Endometrium (tissue), 2 donors: ENCODE results near the gene CAPZB.

Experiments used
- FAIRE-seq: peaks from 2 replicates; lab custom pipeline; 2012; peaks lifted over from hg19 to GRCh38; lab: Jason Lieb, UNC
- donor health status: control.
- donor health status: control.

The CAPZB gene

DNA sequence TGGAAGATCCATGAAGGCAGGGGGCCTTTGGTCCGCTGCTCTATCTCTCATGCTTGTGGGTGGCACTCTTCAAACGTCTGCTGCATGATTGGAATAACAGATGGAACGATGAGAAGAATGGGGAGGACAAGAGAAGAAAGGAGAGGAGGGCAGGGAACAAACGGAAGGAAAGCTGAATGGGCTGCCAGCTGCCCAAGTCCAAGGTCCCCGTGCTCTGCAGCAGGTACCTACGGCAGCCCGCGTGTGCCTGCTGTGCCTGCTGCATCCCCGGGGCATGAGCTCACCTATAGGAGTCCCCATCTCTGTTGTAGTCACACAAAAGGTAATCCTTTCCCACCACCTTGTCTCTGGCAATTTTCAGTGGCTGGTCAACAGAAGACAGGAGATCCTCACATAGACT is 100.1 kb downstream of the CAPZB start:
- no peak for FAIRE-seq

DNA sequence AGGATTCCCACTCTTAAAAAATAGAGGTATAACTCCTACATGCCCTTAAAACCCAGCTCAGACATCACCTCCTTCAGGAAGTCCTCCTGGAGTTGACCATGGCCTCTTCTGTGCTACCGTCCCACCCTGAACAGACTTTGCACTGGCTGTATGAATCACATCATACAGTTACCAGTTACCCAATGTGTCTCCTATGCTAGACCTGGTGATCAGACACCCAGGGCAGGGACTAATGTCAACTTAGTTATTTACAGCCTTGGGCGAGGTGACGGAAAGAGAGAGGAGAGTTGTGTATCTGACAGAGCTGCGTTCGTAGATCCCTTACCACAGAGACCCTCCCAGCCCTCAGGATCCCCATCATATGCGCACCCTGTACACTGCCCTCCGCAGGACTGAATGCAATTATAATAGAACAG is 100.6 kb downstream of the CAPZB start:
- no peak for FAIRE-seq

DNA sequence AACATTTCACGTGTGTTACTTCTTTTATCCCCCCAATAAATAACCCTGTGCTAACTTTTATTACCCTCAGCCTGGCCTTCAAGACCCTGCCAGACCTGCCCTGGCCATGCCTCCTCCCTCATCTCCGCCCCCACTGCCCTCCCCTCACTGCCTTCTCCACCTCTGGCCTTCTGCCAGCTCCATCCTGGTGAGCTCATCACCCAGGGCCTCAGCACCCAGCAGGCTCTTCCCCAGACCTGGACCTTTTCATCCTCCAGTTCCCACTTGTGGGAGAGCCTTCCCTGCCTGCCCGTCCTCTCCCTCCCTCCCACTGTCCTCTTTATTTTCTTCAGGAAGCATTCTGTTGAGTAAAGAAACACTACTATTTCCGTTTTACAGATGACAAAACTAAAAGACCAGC is 101.2 kb downstream of the CAPZB start:
- no peak for FAIRE-seq

DNA sequence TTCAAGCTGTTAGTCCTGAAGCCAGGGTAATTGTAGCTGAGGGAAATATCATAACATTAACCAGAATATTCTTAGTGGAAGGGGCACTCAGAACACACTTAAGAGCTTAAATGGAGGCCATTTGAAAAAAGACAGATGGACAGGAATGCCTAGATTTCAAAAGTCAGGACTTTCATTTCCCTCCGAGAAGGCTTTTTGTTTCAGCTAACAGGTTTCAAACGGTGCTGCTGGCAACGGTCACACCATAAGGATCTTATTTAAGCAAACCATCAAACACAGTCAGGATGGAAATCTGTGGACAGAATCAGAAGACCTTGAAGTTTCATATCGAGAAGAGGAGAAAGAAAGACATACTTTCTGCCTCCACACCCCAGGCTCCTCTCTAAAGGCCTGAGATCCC is 103.1 kb downstream of the CAPZB start:
- FAIRE-seq = no peak

DNA sequence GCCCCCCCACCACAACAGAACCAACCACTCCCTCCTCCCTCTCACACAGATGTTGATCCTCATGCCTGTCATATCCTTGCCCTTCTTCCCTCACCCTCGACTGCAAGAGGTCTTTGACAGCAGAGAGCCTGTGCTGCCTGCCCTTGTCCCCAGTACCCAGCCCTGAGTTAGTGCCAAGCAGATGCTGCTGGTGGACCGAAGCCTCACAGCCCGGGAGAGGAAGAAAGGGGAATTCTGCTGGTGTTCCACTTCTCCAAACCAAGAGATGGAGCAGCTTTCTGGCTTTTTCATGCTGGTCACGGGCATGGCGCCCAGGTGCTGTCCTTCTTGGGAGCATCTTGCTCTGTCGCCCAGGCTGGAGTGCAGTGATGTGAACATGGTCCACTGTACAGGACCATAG is 104.1 kb downstream of the CAPZB start:
- FAIRE-seq = no peak

DNA sequence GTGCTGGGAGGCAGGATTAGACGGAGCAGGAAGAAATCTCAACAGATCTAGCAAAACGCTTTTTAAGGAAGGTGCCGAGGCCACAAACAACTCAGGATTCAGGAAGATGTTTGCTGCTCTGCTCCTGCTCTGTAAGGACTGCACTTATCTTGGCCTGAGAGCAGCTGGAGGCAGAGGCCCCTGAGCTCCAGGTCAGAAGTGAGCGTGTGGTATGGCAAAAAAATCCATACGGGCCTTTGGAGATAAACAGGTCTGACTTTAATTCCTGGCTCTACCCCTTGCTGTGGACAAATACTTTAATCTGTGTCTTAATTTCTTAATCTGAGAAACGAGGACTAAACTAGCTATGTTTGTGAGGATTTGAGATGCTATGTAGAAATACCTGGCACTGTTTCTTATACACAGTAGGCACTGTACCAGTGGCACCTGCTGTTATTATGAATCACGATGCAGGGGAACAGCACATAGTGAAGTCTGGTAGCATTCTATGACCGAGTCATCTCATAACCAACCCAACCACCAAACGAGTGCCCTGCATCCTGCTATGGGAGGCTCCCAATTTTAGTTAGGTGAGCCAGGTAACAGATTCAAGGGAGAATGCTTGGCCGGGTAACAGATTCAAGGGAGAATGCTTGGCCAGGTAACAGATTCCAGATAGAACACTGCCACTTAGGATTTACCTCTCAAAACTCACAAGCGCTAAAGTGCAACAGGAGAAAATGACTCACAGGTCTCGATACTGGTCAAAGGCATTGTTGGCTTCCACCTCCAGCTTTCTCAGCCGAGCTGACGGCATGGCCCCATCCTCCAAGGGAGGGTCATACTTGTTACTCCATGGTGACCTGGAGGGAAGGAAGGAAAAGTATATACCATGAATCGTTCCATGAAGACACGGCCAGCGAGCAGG is 107.3 kb downstream of the CAPZB start:
- no peak for FAIRE-seq

DNA sequence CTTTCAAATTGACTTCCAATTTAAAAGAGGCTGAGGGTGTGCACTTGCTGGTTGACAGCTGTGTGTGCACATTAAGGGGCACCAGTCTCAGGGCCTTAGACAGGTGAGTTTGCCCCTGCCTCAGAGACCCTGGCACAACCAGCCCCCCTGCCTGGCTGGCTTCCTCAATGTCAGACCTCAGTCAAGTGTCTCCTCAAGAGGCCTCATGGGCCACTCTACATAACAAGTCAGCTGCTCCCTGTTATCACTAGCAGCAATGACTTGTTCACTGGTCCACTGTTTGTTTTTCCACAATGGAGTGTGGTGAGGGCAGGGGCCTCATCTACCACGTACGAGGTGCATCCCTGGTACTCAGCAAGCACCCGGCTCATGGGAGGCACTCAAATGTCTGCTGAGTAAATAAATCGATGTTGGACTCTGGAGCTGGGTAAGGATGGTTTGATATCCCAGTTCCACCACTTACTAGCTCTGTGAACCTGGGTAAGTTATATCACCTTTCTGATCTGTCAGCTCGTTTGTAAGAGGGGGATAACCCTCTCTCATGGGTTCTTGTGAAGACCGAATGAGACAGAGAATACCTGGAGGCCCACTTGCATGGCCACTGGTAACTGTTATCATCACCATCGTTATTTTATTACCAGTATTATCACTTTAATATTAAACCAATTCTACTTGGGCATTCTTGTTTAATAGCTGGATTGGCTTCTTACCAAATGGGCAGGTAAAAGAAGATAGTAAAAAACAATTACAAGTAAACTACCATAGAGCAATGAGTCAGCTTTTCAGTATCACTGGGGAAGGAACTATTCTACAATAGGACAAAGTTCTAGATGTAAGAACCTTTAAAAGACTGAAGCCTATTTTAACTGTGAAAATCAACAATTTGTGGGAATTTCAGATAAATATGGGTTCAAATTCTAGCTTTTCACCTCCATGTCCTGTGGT is 108.6 kb downstream of the CAPZB start:
- FAIRE-seq = no peak

DNA sequence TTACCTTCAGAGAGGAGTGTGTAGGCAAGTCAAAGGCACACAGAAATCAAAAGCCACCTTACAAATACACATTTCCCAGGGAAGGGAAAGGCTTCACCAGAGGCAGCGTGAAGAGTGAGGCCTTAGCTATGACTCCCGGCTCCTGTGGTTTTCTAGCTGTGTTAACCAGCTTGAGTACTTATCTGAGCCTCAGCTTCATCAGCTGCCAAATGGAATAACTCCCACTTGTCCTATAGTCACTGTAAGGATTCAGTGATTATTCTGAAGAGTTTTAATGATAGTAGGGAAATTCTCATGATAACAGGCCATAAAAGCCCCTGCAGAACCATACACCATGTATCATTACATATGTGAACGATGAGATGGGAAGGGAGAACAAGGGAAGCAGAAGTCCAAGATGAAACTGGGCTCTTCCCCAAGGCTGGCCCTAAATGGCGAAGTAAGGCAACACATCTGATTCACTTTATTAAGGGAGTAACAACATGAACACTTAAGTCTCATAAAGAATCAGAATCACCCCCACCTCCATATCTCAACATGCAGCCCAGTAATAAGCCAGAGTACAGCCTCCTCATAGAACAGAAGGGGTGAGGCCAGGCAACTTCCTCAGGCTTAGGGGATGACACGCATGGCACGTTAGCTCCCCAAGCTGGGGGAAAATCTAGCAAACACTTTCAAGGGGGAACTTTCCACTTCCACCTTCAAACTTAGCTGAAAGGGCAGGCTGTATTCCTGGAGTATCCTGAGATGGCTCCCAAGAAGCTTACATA is 109.5 kb downstream of the CAPZB start:
- FAIRE-seq = no peak

DNA sequence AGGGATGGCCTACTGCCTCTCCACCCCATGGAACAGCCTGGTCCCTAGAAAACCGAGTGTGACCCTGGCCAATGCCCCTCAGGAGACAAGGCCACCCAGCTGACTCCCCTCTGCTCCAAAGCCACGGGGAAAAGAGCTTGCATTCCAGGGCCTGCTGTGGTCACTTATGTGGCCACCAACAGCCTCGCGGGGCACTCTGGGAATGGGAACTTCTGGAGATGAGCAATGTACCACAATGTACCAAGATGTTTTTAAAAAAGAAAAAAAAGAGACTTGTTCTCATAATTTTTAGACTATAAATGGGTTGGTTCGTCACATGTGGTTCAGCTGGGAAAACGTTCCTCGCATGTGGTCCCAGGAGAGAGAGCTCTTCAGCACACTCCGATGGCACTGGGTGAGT is 110.4 kb downstream of the CAPZB start:
- no peak for FAIRE-seq

DNA sequence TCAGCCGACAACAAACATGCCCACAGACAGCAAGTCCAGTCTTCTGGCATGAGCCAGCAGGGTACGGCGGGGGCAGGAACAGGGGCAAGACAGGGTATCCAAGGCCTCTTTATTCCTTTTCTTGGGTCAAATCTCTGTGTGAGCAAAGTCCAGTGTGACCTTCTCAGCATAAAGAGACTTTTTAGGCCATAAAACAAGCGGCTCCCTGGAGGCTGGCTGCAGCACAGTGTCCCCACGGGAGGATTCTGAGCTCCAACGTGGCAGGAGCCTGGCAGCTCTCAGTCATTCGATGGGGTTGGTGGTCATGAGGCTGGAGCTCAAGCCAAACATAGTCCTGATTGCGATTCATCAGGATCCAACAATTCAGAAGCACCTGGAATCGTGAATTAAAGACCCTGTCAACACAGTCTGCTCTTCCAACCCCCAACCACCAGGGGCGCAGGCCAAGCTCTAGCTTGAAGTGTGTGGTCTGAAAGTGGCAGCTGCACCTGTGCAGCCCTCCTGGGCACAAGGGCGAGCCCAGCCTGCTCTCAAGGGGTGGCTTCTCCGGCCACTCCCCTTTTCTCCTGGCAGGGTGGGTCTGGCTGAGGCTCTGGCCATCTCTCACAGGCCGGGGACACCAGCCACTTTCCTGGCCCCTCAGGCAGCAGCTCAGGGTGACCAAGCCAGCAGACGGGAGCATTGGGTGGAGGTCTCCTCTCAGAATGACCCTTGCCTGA is 111.1 kb downstream of the CAPZB start:
- FAIRE-seq = no peak

DNA sequence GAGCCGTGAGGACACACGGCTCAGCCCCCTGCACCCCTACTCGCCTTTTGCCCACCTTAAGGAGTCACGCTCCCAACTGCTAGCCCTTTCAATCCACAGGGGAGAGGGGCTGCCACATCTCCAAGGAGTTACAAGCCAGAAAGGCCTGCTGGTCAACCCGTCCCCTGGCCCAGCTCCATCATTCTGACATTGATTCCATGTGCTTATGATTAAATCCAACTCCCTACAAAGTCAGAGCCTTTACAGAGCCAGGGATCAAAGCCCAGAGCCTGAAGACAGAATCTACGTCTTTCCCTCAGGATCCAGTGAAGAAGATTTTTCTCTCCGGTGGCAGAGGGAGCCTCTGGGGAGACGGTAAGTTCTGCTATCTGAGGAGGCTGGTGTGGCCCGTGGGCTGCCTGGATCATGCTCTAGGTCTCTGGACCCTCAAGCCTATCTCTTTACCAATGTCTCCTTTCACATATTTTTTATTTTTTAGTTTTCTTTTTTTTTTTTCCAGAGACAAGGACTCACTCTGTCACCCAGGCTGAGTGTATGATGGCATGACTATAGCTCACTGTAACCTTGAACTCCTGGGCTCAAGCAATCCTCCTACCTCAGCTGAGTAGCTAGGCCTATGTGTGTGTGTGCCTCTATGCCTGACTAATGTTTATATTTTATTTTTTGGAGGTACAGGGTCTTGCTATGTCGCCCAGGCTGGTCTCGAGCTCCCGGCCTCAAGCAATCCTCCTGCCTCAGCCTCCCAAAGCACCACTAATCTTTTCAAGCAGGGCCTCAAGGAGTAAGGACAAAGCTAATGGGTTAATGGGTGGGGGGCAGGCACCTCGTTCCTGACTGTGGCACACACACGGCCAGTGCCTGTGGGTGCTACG is 111.9 kb downstream of the CAPZB start:
- FAIRE-seq = no peak

DNA sequence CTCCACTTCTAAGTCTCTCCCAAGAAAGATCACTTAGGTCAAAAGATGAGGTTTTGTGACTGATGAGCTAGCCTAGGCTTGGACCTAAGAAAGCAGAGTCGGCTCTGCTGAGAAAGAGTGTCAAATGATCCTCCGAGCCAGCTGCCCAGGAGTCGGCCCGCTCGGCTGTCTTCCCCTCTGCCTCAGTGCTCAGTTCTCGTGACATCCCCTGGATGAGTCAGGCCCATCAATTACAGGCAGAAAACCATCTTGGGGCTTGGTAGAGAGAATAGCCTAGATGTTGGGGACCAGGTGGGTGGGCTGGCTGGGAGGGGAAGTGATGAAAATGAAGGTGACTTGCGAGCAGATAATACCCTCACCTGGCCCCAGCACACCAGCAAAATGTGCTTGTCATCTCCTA is 112.7 kb downstream of the CAPZB start:
- FAIRE-seq = no peak

DNA sequence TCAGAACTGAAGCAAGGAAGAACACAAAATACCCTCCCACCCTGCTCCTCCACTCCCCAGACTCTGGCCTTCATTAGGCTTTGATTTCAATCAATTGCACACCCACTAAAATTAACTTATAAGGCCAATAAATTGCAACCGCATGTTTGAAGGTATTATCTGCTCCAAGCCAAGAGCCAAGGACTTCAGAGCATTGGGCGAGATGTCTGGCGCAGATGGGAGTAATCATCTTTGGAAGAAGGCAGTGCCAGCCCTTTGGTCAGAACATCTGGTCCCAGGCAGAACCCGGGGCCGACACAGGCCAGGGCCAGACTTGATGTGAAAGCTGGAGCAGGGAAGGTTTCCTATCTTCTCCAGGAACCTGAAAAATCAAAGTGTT is 113.2 kb downstream of the CAPZB start:
- FAIRE-seq = no peak

DNA sequence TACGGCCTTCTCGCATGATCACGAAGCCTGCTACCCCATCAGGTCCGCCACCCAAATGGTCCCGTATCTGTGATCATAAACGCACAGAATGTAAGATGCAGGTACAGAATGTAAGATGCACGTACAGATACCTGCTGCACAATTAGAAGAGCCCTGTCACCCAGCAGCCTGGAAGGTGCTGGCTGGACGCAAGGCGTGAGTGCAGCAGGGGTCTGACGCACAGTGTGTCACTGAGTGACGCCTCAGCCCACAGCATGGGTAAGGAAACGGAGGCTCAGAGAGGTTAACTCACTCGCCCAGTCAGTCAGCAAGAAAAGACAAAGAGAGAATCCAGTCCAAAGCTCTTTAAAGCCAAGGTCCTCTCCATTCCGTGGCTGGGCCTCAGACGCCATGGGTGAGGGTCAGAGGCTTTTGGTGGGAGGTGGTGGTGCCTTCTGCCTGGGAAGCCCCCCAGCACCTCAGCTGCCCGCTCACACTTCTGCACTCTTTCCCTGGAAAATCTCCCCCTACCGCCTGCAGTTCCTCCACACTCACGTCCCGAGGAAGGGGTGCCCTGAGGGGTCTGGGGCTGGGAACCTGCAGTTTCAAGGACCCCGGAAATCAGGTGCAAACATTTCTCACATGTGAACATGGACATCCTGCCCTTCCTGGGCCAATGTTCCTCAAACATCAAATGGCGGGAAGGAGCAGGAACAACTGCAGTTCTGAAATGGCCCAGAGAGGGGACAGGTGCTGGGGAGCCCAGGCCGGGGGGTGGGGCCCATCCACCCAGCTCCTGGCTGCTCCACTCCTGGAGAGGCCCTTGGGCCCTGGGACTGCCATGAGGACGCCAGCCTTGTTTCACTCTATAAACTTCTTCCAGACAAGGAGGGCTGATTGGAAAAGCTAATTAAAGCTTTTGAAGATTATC is 113.9 kb downstream of the CAPZB start:
- no peak for FAIRE-seq

DNA sequence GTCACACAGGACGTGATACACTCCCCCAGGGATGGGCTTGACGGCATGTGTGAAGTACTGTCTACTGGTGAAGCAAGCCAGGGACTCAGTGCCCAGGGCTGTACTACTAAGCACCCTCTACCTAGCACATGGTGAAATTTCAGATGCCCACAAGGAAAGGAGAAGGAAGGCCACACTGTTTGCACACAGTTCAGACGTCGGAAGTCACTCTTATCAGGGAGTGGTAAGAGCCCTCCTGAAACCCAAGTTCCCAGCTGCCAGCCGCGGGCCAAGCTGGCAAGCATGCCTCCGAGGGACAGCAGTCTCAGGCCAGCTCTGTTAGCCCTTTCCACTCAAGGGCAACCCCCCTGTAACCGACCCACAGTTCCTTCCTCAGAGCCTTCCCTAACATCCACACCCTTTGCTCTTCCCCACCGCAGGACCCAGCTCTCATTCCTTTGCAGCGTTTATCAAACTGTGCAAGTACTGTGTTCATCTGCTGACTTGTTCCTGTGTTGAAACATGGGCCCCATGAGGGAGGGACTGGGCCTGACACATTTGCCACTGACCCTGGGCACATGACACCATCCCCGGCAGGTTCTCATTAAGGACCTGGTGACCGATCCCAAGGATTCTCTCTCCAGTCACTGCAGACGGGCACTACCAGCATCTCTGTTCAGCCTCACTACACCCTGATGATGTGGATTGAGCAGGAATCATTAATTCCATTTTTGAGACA is 114.7 kb downstream of the CAPZB start:
- no peak for FAIRE-seq

DNA sequence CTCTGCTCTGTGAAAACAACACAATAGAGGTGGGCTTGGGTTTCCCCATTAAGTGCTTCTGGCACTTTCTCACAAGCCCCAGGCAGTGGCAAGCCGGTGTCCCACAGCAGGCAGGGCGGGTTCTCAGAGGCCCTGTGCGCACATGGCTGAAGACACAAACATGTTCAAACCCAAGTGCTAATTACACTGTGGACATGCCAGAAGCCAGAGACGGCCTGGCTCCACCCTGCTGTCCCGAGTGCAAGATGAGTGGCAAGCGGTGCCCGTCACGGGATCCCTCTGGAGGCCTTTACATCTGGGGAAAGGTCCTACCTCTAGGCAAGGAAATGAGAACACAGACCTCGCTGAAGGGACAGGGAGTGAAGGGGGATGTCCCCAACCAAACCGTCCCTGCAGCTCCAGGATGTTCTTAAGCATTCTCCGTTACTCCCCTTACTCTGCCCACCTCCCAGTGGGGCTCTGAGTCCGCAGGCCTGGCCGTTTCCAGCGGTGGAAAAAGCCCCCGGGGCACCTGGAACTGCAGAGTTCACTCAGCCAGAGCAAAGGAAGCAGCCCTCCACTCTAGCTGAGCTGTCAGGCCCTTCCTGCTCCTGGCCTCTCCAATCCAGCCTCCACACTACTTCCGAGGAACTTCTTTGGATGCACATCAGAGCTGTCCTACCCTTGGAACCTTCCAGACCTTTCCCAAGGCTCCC is 115.8 kb downstream of the CAPZB start:
- no peak for FAIRE-seq

DNA sequence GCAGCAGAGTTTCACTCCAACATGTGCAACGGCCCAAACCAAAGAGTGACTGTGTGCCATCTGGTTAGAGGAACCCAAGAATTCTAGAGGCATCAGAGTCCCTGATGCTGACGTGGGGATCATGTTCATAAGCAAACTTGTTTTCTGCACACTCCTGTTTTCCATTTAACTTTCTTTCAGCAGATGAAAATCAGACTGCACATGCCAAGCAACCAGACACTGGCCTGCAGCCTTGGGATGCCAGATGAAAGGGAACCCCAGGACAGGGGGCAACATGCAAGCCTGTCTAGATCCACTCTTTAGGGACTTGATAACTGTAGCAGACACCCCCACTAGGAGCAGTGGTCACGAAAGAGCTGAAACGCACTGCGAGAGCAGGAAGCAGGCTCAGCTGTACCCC is 116.4 kb downstream of the CAPZB start:
- FAIRE-seq = no peak

DNA sequence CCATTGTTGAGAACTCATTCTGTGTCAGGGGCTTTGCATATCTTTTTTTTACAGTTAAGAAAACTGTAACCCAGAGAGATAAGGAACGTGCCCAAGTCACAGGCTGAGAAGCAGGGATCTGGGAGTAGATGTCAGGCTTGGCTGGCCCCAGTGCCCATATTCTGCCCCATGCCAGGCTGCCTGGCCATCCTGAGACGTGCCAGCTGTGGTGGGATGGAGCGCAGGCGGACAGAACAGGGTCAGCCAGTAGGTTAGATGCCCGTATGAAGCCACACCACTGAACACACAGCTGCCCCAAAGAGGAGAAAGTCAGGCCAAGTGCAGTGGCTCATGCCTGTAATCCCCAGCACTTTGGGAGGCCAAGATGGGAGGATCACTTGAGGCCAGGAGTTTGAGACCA is 117.3 kb downstream of the CAPZB start:
- no peak for FAIRE-seq
